ENCODE measurements around the gene CLEC14A. TPM values are rescaled to one million over a fixed set of nuclear protein-coding genes. Genes with fewer than 3 reads are reported as not detected.

CLEC14A gene
- total RNA-seq, 1 experiment from 2014 or later: 0.31 TPM

DNA sequence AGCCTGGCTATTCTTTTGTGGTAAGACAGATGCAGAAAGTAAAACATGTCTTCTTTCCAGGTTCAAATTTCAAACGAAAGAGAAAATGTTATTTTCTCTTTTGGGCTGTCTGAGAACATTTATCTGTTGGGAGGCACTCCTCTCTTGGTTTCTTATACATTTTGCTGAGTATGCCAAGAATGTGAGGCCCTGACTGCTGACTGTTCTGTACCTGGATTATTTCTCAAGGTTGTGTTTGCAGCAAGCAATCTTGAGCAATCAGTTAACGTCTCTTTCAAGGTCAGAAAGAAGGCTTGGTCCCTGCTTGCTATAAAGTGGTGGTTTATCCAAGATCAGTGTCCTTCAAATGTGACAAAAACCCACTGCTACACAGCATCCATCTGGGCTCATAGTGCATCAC lies 38.3 kb downstream of the CLEC14A start:
- H3K9me2 ChIP-seq (ENCODE audit: insufficient read depth): no peaks in the 10 kb centered on the region
- H3K27me3 ChIP-seq (ENCODE audit: insufficient read depth, low read depth): no peaks in the 10 kb centered on the region
- TF ChIP-seq CTCF (conservative IDR thresholded peaks at IDR 0.05) (no peak), EZH2 (IDR thresholded peaks at IDR 0.05; ENCODE audit: low read depth) (no peak)
- H2AFZ ChIP-seq: no peak overlapping the region
- no peak overlapping the region for H3K4me2 ChIP-seq
- no peak for DNase-seq
- H3F3A ChIP-seq (ENCODE audit: insufficient read depth, low read depth): no peaks in the 10 kb centered on the region
- no peak overlapping the region for H3K4me3 ChIP-seq
- no peaks in the 10 kb centered on the region for H3K9me3 ChIP-seq (ENCODE audit: insufficient read depth, low read depth)
- no TSS peak for BruUV-seq (replicated peaks)
- intact Hi-C loops (cut with micrococcal nuclease; ENCODE audit: unreplicated experiment): no loop called here
- H3K79me2 ChIP-seq (ENCODE audit: low read depth): no peaks in the 10 kb centered on the region
- ChIA-PET CTCF (no interaction called here), POLR2A (ENCODE audit: unreplicated experiment) (no interaction called here)
- H3K4me1 ChIP-seq (replicated peaks; ENCODE audit: insufficient read depth): no peaks in the 10 kb centered on the region
- H4K20me1 ChIP-seq (ENCODE audit: insufficient read depth): no peaks in the 10 kb centered on the region
- no peak overlapping the region for H3K27ac ChIP-seq
- no peaks in the 10 kb centered on the region for H3K36me3 ChIP-seq (ENCODE audit: low read depth)

GRCh38 chr14:38213001-38213400 lies 42.9 kb downstream of the CLEC14A start:
- TF ChIP-seq EZH2 (IDR thresholded peaks at IDR 0.05; ENCODE audit: low read depth) (no peak), CTCF (conservative IDR thresholded peaks at IDR 0.05) (no peak)
- CTCF ChIA-PET: no interaction called here

DNA sequence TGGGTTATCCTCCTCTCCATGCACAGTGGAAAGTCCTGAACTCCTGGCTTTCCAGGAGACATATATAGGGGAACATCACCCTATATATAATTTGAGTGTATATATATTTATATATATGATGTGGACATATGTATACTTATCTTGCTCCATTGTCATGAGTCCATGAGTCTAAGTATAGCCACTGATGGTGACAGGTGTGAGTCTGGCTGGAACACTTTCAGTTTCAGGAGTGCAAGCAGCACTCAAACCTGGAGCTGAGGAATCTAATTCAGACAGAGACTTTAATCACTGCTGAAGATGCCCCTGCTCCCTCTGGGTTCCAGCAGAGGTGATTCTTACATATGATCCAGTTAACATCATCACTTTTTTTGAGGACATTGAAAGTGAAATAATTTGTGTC lies 43.8 kb downstream of the CLEC14A start:
- POLR2A ChIA-PET (ENCODE audit: unreplicated experiment): no interaction called here
- Histone ChIP-seq H2AFZ (no peak overlapping the region), H3K79me2 (ENCODE audit: low read depth) (no peaks in the 10 kb centered on the region), H3K9me3 (ENCODE audit: insufficient read depth, low read depth) (no peaks in the 10 kb centered on the region), H3K9me2 (ENCODE audit: insufficient read depth) (no peaks in the 10 kb centered on the region), H3K36me3 (ENCODE audit: low read depth) (no peaks in the 10 kb centered on the region), H3K4me1 (replicated peaks; ENCODE audit: insufficient read depth) (no peaks in the 10 kb centered on the region; the same call in 1 of the 2 replicates), H4K20me1 (ENCODE audit: insufficient read depth) (no peaks in the 10 kb centered on the region), H3F3A (ENCODE audit: insufficient read depth, low read depth) (no peaks in the 10 kb centered on the region), H3K27me3 (ENCODE audit: insufficient read depth, low read depth) (no peaks in the 10 kb centered on the region), H3K27ac (no peak overlapping the region), H3K4me2 (no peak overlapping the region), H3K4me3 (no peak overlapping the region)
- TF ChIP-seq CTCF (conservative IDR thresholded peaks at IDR 0.05) (no peak), EZH2 (IDR thresholded peaks at IDR 0.05; ENCODE audit: low read depth) (no peak)
- BruUV-seq (replicated peaks): no TSS peak
- intact Hi-C loops (cut with micrococcal nuclease; ENCODE audit: unreplicated experiment): no loop called here
- DNase-seq: no peak
- CTCF ChIA-PET: no interaction called here

More at GRCh38 chr14:38213001-38213400, 42.9 kb downstream of the CLEC14A start:
- H3F3A ChIP-seq (ENCODE audit: insufficient read depth, low read depth): no peaks in the 10 kb centered on the region
- POLR2A ChIA-PET (ENCODE audit: unreplicated experiment): no interaction called here
- no peak overlapping the region for H2AFZ ChIP-seq
- H3K4me3 ChIP-seq: no peak overlapping the region
- intact Hi-C loops (cut with micrococcal nuclease; ENCODE audit: unreplicated experiment): no loop called here
- DNase-seq: no peak
- no peaks in the 10 kb centered on the region for H3K27me3 ChIP-seq (ENCODE audit: insufficient read depth, low read depth)
- H3K9me2 ChIP-seq (ENCODE audit: insufficient read depth): no peaks in the 10 kb centered on the region
- H3K36me3 ChIP-seq (ENCODE audit: low read depth): no peaks in the 10 kb centered on the region
- no peaks in the 10 kb centered on the region for H3K79me2 ChIP-seq (ENCODE audit: low read depth)
- H3K9me3 ChIP-seq (ENCODE audit: insufficient read depth, low read depth): no peaks in the 10 kb centered on the region
- no peak overlapping the region for H3K27ac ChIP-seq
- H3K4me2 ChIP-seq: no peak overlapping the region
- no peaks in the 10 kb centered on the region for H3K4me1 ChIP-seq (replicated peaks; ENCODE audit: insufficient read depth)
- no peaks in the 10 kb centered on the region for H4K20me1 ChIP-seq (ENCODE audit: insufficient read depth)
- no TSS peak for BruUV-seq (replicated peaks)

Measured in PC-9 (cell line).